SU-DHL-6 (cell line): ENCODE measurements around the gene FRRS1L.

Experiments
- H2AFZ ChIP-seq: fragments of 200-600 bp; sonication (generic); 2 replicates; pipeline ENCODE4 v1.6.1; 2014; ENCODE audit warnings: low read depth, mild to moderate bottlenecking, moderate library complexity, mixed read lengths, antibody characterized with exemption, low read length; ENCODE audit not compliant: severe bottlenecking
- H3F3A ChIP-seq: fragments of 200-600 bp; shearing (Covaris generic); 2 replicates; pipeline ENCODE4 v1.6.0; 2016; ENCODE audit warnings: antibody characterized with exemption, mild to moderate bottlenecking; ENCODE audit not compliant: insufficient read depth
- H3K27ac ChIP-seq: fragments of 200-600 bp; sonication (generic); 2 replicates; pipeline ENCODE4 v1.5.1; 2016; ENCODE audit warnings: low read depth, mild to moderate bottlenecking, low read length, moderate library complexity, mixed read lengths
- H3K27me3 ChIP-seq: fragments of 200-600 bp; sonication (generic), shearing (Covaris generic); 2 replicates; pipeline ENCODE4 v1.6.0; 2014; ENCODE audit warnings: mild to moderate bottlenecking, low read length
- H3K36me3 ChIP-seq: fragments of 200-600 bp; sonication (generic); 2 replicates; pipeline ENCODE4 v1.6.1; 2014; ENCODE audit warnings: mild to moderate bottlenecking, low read length, mixed read lengths
- H3K4me2 ChIP-seq: fragments of 300-600, 200-600 bp; shearing (Covaris generic), sonication (generic); 2 replicates; pipeline ENCODE4 v1.6.0; 2014; ENCODE audit warnings: low read length, low read depth, mild to moderate bottlenecking; ENCODE audit not compliant: poor library complexity, severe bottlenecking
- H3K4me3 ChIP-seq: fragments of 200-600 bp; sonication (generic); 2 replicates; pipeline ENCODE4 v1.5.1; 2014; ENCODE audit warnings: antibody characterized with exemption, low read length, mild to moderate bottlenecking, mixed read lengths; ENCODE audit not compliant: insufficient read depth, poor library complexity, severe bottlenecking
- H3K79me2 ChIP-seq: fragments of 200-600 bp; sonication (generic); 2 replicates; pipeline ENCODE4 v1.6.1; 2014; ENCODE audit warnings: mild to moderate bottlenecking, low read length, moderate library complexity; ENCODE audit not compliant: insufficient read depth
- H3K9ac ChIP-seq: fragments of 200-600 bp; sonication (generic); 2 replicates; pipeline ENCODE4 v1.7.0; 2014; ENCODE audit warnings: mild to moderate bottlenecking, low read length
- H3K9me2 ChIP-seq: fragments of 200-600 bp; sonication (generic); replicated peaks from 2 replicates; pipeline ENCODE4 v1.6.1; 2014; ENCODE audit warnings: low read length; ENCODE audit not compliant: insufficient read depth
- H3K9me3 ChIP-seq: fragments of 200-600 bp; sonication (generic); 2 replicates; pipeline ENCODE4 v1.6.1; 2014; ENCODE audit warnings: low read length, mixed read lengths; ENCODE audit not compliant: insufficient read depth
- H4K20me1 ChIP-seq: fragments of 200-600 bp; sonication (generic); 2 replicates; pipeline ENCODE4 v1.6.1; 2014; ENCODE audit warnings: low read depth, mild to moderate bottlenecking, antibody characterized with exemption, low read length, moderate library complexity, mixed read lengths
- EZH2phosphoT487 ChIP-seq: fragments of 200-600 bp; sonication (generic), shearing (Covaris generic); conservative IDR thresholded peaks from 2 replicates; pipeline ENCODE4 v1.6.1; 2018; ENCODE audit warnings: mild to moderate bottlenecking, antibody characterized with exemption, low read length, moderate library complexity, mixed read lengths
- TF ChIP-seq, protein P1 (sequence below): fragments of 200-600 bp; sonication (generic); IDR thresholded peaks from one replicate; pipeline ENCODE4 v1.5.1; 2017; ENCODE audit warnings: antibody characterized with exemption, mild to moderate bottlenecking, low read length, moderate library complexity; ENCODE audit not compliant: insufficient read depth, poor library complexity, severe bottlenecking

The FRRS1L gene

DNA sequence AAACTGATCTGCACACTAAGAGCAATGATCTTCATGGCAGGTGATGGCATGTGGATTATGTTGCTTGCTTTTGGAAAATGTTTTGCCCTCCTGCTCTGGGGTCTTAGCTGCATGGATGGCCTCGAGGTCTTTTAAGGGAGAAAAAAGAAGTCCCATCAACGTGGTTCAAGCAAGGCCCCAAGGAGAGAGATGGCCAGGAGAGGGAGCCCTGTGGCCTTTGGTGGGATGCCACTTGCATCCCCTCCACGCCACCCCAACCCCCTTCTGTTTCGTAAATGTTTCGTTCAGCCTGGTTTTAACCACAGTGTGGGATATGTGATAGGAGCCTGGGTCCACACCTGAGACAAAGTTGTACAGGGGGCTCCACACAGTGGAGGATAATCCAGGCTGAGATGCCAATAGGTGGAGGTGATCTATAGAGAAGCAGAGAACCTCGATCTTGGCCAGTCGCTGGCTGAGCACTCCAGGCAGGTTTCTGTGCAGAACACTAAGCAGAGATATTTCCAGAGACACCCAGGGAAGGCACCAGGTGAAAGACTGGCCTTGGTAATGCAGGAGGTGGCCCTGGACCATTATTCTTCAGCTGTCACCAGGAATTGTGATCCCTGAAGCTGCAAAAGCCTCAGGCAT is 25.8 kb upstream of the FRRS1L start:
- Histone ChIP-seq H3K9ac (no peak overlapping the region), H3K79me2 (no peaks in the 10 kb centered on the region), H4K20me1 (no peaks in the 10 kb centered on the region), H3K27me3 (no peaks in the 10 kb centered on the region), H3K4me2 (no peak overlapping the region), H3K4me3 (no peak overlapping the region), H3K9me2 (no peaks in the 10 kb centered on the region), H3F3A (no peaks in the 10 kb centered on the region), H3K9me3 (no peaks in the 10 kb centered on the region), H3K27ac (no peak overlapping the region), H3K36me3 (no peaks in the 10 kb centered on the region), H2AFZ (no peak overlapping the region)
- TF ChIP-seq EZH2phosphoT487, result no peak
- TF ChIP-seq, protein P1, sequence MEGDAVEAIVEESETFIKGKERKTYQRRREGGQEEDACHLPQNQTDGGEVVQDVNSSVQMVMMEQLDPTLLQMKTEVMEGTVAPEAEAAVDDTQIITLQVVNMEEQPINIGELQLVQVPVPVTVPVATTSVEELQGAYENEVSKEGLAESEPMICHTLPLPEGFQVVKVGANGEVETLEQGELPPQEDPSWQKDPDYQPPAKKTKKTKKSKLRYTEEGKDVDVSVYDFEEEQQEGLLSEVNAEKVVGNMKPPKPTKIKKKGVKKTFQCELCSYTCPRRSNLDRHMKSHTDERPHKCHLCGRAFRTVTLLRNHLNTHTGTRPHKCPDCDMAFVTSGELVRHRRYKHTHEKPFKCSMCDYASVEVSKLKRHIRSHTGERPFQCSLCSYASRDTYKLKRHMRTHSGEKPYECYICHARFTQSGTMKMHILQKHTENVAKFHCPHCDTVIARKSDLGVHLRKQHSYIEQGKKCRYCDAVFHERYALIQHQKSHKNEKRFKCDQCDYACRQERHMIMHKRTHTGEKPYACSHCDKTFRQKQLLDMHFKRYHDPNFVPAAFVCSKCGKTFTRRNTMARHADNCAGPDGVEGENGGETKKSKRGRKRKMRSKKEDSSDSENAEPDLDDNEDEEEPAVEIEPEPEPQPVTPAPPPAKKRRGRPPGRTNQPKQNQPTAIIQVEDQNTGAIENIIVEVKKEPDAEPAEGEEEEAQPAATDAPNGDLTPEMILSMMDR, result no peak

- no peak overlapping the region for H3K27ac ChIP-seq
- no peak overlapping the region for H3K4me2 ChIP-seq
- H3K36me3 ChIP-seq, result no peaks in the 10 kb centered on the region
- no peaks in the 10 kb centered on the region for H3K79me2 ChIP-seq
- H3K9me2 ChIP-seq, result no peaks in the 10 kb centered on the region
- no peaks in the 10 kb centered on the region for H3K27me3 ChIP-seq
- H3K4me3 ChIP-seq, result no peak overlapping the region
- no peak for TF ChIP-seq EZH2phosphoT487
- TF ChIP-seq, protein P1, result no peak
- no peaks in the 10 kb centered on the region for H3K9me3 ChIP-seq
- no peaks in the 10 kb centered on the region for H3F3A ChIP-seq
- no peak overlapping the region for H3K9ac ChIP-seq
- H4K20me1 ChIP-seq, result no peaks in the 10 kb centered on the region
- no peak overlapping the region for H2AFZ ChIP-seq
These were observed 24.7 kb upstream of the FRRS1L start for GRCh38 chr9:109191746-109192145.

GRCh38 chr9:109190151-109190550 is 23.1 kb upstream of the FRRS1L start:
- no peaks in the 10 kb centered on the region for H3F3A ChIP-seq
- H3K27ac ChIP-seq, result no peak overlapping the region
- no peaks in the 10 kb centered on the region for H3K79me2 ChIP-seq
- H3K4me3 ChIP-seq, result no peak overlapping the region
- no peaks in the 10 kb centered on the region for H3K36me3 ChIP-seq
- no peaks in the 10 kb centered on the region for H3K9me2 ChIP-seq
- H3K27me3 ChIP-seq, result no peaks in the 10 kb centered on the region
- H2AFZ ChIP-seq, result no peak overlapping the region
- H3K4me2 ChIP-seq, result no peak overlapping the region
- H3K9me3 ChIP-seq, result no peaks in the 10 kb centered on the region
- H4K20me1 ChIP-seq, result no peaks in the 10 kb centered on the region
- H3K9ac ChIP-seq, result no peak overlapping the region
- TF ChIP-seq EZH2phosphoT487, result no peak
- TF ChIP-seq, protein P1, result no peak
